ENCODE results near the gene LAMB2.

- TF ChIP-seq CTCF (IDR thresholded peaks at IDR 0.05; ENCODE audit: low read depth, low read length), result no peak
- no peak for TF ChIP-seq EZH2phosphoT487 (IDR thresholded peaks at IDR 0.05; ENCODE audit: low read depth)
Observed at GRCh38 chr3:49157289-49157688, 24.4 kb upstream of the LAMB2 start.

Measured in OCI-LY3 (cell line).